Stimulated activated CD4-positive, alpha-beta T cell treated with anti-CD3 and anti-CD28 coated beads, Interleukin-12 subunit alpha, Interleukin-12 subunit beta, amount 100 ng/mL, for 4 hours (primary cell): Measurements from ENCODE around the gene DYRK1A.
"Not testable (repeated sequence)": the region's sequence is repeated elsewhere in the genome, so short reads cannot be mapped to it uniquely, and the experiment has no call there.

Source experiments
- DNase-seq: peaks from one replicate; pipeline ENCODE4 v3.0.0-alpha.2; 2020

DYRK1A gene

DNA sequence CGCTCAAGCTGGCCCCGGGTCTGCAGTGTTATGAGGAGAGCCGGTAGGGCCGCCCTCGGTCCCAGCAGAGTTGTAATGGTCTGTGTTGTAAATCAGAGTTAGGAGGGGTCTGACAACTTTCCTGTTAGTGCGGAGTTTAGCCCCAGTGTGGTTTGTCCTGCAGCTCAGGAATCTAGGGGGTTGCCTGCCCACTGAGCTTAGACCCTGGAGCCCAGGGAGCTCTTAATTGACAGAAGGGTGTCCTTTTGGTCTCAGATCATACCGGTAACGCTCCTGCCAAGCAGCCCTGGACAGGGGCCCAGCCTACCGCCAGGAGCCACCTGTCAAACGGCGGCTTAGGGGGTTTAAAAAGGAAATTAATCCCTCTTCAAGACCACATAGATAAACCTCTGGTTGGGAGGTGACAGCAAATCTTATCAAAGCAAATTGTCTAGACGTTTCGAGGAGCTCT, 164.4 kb downstream of the DYRK1A start:
- DNase-seq = no peak

DNA sequence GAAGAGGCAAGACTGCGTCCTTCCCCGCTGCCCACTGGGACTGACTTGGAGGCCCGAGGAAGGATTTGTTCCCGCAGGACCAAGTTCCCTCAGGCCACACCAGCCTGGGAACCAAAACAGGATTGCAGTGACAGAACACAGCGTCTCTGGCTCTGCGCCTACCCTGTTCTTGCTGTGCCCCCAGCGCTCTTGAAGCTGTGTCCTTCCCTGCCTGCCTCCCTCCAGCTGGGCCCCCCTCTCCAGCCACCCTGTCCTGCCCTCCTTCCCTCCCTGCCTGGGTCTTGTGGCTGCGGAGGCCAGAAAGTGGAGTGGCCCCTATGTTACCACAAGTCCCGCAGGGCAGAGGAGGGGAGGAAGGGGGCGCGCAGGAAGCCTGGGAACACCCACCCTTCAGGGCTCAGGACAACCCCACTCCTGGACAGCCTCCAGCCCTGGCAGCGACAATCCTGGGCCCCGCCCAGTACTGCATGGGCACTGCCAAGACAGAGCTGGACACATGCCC, 164.9 kb downstream of the DYRK1A start:
- no peak for DNase-seq

DNA sequence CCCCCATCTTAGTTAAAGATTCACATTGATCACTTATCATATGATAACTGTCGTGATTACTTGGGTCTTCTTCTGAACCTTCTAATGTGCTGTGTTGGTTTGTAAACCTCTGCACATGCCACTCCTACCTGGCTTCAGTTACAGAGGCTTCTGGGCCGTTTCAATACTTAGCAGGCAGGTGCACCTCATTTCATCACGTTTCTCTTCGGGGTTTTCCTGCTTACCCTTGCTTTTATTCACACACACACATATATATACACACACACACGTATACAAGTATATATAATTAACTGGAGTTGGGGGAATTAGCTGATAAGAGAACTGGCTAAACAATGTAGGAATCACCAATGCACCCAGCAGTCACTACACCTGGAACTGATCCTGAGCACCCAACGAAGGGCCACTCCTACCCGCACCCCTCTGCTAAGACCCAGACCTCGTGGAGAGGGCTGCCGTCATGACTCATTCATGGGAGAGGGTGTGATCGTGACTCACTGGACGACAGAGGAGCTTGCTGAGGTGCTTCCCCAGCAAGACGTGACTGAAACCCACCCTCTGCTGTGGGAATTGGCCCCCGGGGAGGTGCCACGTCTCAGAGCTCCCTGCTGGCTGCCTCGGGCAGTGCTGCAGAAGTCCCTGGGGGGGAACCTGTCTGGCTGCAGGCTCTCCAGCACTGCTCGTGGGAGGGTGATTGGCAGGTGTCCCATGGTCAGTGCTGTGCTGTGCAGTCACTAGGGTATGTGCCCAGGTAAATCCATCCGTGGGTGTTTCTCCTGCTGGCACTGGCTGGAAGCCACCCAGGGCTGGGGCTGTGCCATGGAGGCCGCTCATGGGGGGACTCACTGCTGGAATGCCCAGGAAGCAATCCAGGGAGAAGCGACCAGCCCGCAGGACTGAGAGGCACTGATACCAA, 166.6 kb downstream of the DYRK1A start:
- DNase-seq = no peak

DNA sequence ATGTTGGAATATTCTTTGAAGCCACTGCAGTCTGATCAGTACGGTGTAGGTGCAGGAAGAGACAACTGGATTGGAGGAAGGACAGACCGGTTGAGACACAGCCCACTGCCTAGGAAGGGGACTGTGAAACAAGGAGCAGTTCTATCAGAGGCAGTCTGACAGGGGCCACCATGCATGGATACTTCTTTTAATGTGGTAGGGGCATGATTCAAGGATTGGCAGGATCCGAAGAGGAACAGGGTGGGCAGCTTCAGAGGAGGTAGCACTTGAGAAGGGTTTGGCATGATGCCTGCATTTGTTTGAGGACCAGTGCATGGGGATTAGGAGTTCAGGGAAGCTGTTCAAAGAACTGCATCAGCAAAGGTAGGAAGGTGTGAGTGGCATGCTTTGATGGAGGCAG, 167.9 kb downstream of the DYRK1A start:
- no peak for DNase-seq

DNA sequence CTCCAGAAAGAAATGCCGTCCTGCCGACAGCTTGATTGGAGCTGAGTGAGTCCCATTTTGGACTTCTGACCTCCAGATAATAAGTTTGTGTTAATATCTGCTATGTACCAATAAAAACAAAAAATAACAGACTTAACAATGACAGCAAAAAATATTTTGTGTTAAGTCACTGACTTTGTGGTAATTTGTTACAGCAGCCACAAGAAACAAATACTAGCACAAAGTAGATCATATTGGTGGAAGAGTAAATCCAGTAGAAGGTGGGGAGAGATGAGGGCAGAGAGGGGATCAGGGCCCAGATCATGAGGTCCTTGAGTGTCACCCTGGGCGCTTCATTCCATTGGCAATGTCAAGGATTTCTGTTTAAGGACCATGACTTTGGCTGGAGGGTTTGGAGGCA, 168.6 kb downstream of the DYRK1A start:
- DNase-seq = no peak

DNA sequence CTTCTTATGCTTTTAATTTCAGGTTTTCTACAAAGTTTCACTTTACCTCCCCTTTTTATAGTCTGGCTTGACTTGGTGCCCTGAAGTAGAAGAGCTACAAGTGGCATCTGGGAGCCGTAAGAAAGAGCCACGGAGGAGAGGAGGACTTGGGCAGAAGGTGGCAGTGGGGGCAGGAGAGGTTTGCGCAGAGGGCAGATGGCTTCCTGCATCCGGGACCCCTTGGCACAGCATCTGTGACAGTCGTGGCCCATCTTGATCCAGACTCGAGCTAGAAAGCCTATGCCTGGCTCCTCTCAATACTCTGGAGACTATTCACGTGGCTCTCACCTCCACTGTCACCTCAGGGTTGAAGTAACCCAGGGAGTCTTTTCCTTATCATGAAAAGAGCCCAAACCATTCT, 169.1 kb downstream of the DYRK1A start:
- DNase-seq = no peak

DNA sequence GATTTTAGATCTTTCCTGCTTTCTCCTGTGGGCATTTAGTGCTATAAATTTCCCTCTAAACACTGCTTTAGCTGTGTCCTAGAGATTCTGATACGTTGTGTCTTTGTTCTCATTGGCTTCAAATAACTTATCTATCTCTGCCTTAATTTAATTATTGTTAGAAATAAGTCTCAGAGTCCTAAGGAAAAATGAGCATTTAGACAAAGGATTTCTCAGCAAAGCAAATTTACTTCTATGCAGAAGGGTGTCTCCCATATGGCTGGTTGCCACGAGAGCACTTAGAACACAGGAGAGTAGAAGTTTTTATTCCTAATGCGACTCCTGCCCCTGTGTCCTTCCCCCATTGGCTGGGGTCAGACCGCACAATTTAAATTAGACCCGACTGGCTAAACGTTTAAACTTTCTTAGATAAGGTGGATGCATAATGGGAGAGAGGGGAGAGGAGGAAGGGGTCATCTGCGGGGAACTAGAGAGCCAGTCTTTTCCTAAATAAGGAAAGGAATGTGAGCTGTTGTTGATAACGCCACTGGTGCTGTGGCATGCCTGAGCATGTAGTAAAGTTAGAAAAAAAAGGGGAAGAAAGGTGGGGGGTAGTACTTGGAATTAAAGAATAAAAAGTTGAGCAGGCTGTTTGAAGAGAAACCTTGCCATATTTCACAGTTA, 170.2 kb downstream of the DYRK1A start:
- no peak for DNase-seq

DNA sequence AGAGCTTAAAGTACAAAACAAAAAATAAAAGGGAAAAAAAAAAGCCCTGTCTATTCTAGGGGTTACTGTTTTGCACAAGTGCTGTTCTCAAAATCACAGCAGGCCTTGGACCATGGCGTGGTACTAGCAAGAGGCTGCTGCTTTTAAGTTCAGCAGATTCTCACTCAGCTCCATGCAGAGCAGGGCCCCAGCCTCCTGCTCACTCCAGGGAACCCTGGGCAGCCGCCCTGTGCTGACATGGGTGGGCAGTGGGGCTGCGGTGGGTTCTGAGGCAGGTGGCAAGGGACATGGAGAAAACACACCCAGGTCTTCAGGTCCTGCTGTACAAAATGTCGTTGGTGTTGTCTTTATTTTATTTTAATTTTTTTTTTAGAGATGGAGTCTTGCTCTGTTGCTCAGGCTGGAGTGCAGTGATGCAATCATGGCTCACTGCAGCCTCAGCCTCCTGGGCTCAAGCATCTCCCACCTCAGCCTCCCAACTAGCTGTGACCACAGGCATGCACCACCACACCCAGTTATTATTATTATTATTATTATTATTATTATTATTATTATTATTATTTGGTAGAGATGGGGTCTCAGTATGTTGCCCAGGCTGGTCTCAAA, 170.9 kb downstream of the DYRK1A start:
- DNase-seq = no peak

DNA sequence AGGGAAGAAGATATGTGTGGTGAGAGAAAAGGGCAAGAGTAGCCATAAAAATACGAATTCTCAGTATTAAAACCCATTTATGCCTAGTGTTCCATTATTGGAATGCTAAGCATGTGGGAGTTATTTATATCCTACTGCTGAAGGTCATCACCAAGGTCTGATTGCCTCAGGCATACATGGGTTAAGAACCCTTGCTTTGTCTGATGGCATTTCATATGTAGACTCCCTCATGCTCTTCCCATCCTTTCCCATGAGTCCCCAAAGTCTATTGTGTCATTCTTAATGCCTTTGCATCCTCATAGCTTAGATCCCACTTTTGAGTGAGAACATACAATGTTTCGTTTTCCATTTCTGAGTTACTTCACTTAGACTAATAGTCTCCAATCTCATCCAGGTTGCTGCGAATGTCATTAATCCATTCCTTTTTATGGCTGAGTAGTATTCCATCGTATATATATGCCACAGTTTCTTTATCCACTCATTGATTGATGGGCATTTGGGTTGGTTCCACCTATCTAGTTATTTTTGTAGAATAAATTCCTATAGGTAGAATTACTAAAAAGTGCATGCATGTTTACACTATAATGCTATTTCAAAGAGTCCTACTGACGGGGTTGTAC, 172.5 kb downstream of the DYRK1A start:
- no peak for DNase-seq

DNA sequence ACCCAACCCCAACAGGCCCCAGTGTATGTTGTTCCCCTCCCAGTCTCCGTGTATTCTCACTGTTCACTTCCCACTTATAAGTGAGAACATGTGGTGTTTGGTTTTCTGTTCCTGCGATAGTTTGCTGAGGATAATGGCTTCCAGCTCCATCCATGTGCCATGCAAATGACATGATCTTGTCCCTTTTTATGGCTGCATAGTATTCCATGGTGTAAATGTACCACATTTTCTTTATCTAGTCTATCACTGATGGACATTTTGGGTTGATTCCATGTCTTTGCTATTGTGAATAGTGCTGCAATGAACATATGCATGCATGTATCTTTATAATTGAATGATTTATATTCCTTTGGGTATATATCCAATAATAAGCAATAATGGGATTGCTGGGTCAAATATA, 174.6 kb downstream of the DYRK1A start:
- DNase-seq = not testable (repeated sequence)

DNA sequence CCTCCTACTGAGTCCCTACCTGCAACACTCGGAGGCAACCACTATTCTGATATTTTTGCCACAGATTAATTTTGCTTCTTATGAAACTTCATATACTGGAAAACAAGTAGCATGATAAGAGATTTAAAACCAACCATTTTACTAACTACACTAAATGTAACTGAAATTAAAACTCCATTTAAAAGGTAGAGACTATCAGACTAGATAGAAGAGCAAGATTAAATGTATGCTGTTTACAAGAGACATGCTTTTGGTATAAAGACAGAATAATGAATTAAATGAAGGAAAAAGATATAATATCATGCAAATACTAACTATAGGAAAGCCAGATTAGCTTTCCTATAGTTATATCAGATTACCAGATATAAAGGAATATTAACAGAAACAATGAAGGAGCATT, 175.9 kb downstream of the DYRK1A start:
- no peak for DNase-seq

DNA sequence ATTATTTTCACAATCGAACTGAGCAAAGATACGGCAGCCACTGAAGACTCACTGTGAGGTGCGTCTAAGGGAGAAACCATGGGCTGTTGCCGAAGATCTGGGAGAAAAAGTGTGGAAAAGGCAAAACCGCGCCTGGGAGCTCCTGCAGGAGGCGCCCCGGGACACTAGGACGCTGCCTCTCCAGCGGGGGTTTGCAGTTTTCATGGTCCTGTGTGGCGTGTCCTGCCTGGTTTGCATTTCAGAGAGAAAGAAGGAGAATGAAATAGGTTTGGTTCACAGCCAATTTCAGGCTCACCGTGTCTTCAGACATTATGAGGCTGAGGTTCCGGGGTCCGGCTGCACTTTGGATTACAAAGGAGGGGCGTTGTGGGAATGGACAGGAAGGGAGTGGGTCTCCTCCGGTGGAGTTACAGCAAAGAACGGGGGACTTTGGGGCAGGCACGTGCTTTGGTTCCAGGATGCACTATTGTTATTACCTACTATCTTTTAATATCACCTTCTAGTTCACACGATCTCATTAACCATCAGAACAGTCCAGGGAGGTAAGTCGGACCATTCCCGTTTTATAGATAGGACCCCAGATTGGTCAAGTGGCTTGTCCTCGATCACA, 179.8 kb downstream of the DYRK1A start:
- no peak for DNase-seq

DNA sequence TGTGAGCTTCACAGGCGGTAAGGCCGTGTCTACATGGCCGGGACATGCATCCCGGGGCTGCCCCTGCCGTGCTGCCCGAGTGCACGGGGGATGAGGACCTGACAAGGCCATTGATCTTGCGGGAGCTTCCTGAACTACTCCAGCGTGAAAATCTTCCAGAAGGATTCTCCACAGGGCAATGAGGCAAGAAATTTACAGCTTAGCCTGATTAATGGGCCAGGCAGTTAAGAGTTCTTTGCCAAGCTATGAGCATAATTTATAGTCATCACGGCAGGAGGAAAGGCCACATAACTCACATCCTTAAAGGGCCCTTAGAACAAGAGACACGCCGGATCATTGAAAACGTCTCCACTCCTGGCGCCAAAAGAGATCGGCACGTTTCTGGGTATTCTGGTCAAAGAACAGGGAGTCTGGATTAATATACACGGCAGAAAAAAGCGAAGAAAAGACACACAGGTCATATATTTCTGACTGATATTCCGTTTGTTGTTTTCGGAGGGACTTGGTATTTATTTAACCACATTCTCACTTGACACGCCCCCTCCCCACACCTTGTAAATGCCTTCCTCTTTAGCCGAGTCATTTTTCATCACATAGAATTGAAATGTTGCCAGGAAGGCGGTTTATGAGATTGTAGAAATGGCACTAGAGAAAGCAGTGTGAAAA, 180.5 kb downstream of the DYRK1A start:
- no peak for DNase-seq

DNA sequence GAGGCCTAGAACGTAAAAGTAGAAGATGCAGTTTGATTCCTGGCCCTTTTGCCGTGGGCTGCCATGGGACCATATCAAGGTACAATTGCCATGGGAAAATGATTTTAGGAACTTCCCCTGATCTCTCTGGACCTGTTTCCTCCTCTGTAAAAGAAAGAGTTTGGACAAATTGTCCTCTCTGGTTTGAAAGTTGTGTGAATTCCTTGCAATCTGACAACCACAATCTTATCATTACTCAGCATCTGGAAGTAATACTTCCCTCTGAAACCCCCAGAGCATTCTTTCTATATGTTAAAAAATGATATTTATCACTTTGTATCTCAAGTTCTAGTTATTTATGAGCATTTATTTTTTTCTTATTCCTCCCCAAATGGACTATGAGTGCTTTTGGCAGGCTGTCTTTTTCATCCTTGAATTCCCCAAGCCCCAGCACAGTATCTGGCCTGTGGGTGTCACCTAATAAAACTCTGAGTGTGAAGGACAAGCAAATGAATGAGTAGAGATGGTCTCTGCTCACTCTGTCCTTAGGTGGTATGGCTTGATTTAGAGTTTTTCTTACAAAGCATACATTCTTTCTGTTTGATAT, 181.1 kb downstream of the DYRK1A start:
- DNase-seq = no peak

DNA sequence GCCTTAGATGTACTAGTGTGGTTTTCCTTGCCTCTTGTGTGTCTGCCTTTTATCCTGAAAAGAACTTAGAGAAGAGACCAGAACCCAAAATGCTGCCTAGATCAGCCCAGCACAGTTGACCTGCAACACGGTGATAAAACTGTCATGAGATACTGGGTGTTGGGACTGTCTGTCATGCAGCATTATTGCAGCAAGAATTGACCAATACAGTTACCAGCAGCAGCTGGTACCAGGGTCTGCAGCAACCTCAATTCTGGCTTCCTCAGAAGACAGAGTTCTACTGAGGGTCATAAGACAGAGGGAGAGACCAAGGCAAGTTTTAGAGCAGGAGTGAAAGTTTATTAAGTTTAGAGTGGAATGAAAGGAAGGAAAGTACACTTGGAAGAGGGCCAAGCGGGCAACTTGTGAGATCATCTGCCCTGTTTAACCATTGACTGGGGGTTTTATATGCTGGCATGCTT, 182.0 kb downstream of the DYRK1A start:
- DNase-seq = no peak

DNA sequence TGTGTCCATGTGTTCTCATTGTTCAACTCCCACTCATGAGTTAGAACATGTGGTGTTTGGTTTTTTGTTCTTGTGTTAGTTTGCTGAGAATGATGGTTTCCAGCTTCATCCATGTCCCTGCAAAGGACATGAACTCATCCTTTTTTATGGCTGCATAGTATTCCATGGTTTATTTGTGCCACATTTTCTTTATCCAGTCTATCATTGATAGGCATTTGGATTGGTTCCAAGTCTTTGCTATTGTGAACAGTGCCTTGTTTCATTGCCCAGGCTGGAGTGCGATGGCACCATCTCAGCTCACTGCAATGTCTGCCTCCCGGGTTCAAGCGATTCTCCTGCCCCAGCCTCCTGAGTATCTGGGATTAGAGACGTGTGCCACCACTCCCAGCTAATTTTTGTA, 183.2 kb downstream of the DYRK1A start:
- DNase-seq = not testable (repeated sequence)

DNA sequence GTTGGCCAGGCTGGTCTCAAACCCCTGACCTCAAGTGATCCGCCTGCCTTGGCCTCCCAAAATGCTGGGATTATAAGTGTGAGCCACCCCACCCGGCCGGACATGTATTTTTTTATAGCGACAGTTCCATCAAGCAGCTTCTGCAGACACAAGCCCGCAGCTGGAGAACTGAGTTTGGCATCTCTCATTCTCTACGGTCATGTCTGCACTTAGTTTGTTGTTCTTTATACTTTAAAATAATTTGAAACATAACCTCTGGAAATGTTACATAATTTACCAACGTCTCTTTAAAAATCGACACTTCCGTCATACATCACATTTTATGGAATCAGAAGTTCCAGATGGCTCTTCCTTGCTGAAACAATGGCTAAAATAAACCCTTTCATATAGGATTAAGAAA, 183.6 kb downstream of the DYRK1A start:
- no peak for DNase-seq

DNA sequence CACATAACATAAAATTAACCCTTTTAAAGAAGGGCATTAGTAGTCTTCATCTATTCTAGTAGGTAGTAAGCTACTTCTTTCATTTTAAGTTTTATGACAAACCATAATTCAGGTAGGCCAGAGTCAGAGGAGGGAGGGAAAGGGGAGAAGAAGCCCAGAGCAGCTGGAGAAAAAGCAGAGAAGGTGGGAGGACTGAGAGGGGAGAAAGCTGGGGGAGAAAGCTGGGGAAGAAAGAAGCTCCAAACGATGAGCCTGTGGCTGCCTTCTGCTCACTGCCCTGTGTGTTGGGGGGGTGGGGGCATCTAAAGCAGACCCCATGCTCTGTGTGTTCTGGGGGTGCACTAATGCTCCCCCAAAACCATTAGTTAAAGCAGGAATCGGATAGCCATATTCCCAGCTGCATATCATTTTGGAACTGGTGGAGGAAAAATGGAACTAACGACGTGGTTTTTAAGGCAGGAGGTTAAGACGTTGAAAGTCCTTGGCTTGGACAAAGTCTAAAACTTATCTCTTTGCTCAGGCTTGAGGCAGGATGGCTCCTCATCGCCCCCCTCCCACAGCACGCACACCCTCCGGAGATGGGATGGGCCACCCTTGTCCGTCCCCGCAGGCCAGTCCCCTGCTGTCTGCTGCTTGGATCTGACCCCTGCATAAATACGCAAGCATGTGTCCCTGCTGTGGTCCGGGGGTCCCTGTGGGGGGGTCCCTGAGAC, 184.2 kb downstream of the DYRK1A start:
- DNase-seq = no peak

DNA sequence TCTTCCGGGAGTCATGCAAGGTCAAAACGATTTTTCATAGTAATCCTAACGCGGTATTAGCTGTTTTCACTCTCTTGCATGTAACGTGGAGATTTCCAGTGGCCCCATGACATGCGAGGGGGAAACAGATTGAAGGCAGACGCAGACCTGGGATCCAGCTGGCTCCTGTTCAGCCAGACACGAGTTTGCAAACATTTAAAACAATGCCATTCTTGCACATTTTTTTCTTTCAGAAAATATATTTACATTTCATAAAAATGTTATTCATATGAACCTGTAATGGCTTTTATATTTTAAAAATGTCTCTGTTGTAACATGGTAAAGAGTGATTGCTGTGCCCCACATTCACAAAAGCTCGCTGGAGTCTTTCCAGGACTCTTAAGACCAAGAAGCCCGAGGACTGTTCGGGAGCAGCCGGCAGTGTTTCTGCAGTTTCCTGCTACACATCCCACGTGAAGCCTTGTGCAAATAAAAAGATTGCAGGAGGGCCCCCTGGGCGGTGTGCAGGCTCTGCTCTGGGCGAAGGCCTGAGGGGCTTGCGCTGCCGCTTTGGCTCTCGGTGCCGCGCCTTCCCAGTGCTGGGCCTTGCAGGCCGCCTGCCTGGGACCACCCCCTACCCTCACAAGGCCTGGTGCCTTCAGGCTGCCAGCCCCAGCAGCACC, 184.9 kb downstream of the DYRK1A start:
- no peak for DNase-seq

DNA sequence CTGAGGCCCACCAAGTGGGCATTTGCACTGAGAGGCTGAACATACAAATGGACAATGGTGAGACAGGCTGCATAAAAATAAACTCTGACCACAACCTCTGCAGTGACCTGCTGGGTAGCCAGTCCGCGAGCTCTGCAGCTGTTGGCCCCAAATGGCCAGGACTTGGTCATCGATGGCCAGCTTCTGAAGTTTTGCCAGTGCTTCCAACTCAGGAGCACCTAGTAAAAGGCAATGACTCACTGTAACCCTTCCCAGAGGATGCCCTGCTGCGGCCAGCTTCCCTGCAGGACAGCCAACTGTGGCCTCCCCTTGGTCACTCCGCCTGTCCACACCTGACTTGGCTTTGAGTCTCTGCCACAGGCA, 185.4 kb downstream of the DYRK1A start:
- DNase-seq = no peak
